KMS-11 (cell line): ENCODE data around the gene ERCC6.

Source experiments
- H2AFZ ChIP-seq: fragments of 200-600 bp; sonication (generic); 2 replicates; pipeline ENCODE4 v1.6.1; 2016; ENCODE audit warnings: antibody characterized with exemption, mixed run types, low read depth
- H3K27ac ChIP-seq: fragments of 200-600 bp; sonication (generic); 2 replicates; pipeline ENCODE4 v1.6.1; 2016; ENCODE audit warnings: mild to moderate bottlenecking, mixed run types
- H3K27me3 ChIP-seq: fragments of 200-600 bp; sonication (generic); 2 replicates; pipeline ENCODE4 v1.6.1; 2017; ENCODE audit warnings: mild to moderate bottlenecking, low read depth, mixed run types, moderate library complexity; ENCODE audit not compliant: insufficient read depth
- H3K36me3 ChIP-seq: fragments of 200-600 bp; sonication (generic); 2 replicates; pipeline ENCODE4 v1.6.1; 2017; ENCODE audit warnings: mild to moderate bottlenecking, mixed run types; ENCODE audit not compliant: insufficient read depth
- H3K4me1 ChIP-seq: fragments of 200-600 bp; sonication (generic); 2 replicates; pipeline ENCODE4 v1.6.1; 2016; ENCODE audit warnings: mild to moderate bottlenecking, low read depth, mixed run types; ENCODE audit not compliant: poor library complexity, severe bottlenecking
- H3K4me2 ChIP-seq: fragments of 200-600 bp; sonication (generic); 2 replicates; pipeline ENCODE4 v1.7.0; 2016; ENCODE audit warnings: mild to moderate bottlenecking, mixed run types
- H3K4me3 ChIP-seq: fragments of 200-600 bp; sonication (generic); IDR thresholded peaks from 2 replicates; pipeline ENCODE4 v1.6.1; 2017; ENCODE audit warnings: low read depth, low read length, mixed read lengths; ENCODE audit not compliant: insufficient read depth
- H3K79me2 ChIP-seq: fragments of 200-600 bp; sonication (generic); 2 replicates; pipeline ENCODE4 v1.6.1; 2016; ENCODE audit warnings: low read depth, mixed run types; ENCODE audit not compliant: insufficient read depth
- H3K9ac ChIP-seq: fragments of 200-600 bp; sonication (generic); 2 replicates; pipeline ENCODE4 v1.6.1; 2016; ENCODE audit warnings: mild to moderate bottlenecking, mixed run types
- H4K20me1 ChIP-seq: fragments of 200-600 bp; sonication (generic); 2 replicates; pipeline ENCODE4 v1.6.1; 2016; ENCODE audit warnings: mild to moderate bottlenecking, mixed run types; ENCODE audit not compliant: insufficient read depth
- TF ChIP-seq, protein P1 (sequence below): fragments of 200-600 bp; sonication (generic); conservative IDR thresholded peaks from 2 replicates; pipeline ENCODE4 v1.6.1; 2017; ENCODE audit warnings: low read depth, mild to moderate bottlenecking, antibody characterized with exemption, low read length, moderate library complexity, mixed read lengths

Gene ERCC6

DNA sequence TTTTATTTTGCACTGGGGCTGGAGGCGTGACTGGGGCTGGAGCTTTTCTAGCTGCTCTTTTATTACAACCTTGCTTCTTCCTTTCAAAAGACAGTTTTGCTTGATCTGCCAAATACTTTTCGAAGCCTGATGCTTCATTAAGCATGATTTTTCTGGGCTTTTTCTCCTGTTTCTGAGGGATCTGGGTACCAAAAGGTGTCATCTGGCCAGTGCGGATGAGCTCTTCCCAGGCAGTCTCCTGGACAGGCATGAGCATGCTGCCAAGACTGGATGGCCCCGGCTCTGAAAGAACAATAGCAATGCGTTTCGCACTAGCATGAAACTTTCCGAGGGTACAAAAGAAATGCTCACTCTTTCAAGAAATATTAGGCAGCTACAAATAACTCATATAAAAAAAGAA, 14.4 kb downstream of the ERCC6 start:
- Histone ChIP-seq H3K79me2 (no peaks in the 10 kb centered on the region), H4K20me1 (no peaks in the 10 kb centered on the region), H3K27me3 (no peaks in the 10 kb centered on the region), H3K36me3 (no peaks in the 10 kb centered on the region), H3K9ac (no peak overlapping the region), H3K27ac (no peak overlapping the region), H3K4me3 (no peak overlapping the region), H2AFZ (no peak overlapping the region), H3K4me2 (no peak overlapping the region), H3K4me1 (no peaks in the 10 kb centered on the region)
- TF ChIP-seq, protein P1, sequence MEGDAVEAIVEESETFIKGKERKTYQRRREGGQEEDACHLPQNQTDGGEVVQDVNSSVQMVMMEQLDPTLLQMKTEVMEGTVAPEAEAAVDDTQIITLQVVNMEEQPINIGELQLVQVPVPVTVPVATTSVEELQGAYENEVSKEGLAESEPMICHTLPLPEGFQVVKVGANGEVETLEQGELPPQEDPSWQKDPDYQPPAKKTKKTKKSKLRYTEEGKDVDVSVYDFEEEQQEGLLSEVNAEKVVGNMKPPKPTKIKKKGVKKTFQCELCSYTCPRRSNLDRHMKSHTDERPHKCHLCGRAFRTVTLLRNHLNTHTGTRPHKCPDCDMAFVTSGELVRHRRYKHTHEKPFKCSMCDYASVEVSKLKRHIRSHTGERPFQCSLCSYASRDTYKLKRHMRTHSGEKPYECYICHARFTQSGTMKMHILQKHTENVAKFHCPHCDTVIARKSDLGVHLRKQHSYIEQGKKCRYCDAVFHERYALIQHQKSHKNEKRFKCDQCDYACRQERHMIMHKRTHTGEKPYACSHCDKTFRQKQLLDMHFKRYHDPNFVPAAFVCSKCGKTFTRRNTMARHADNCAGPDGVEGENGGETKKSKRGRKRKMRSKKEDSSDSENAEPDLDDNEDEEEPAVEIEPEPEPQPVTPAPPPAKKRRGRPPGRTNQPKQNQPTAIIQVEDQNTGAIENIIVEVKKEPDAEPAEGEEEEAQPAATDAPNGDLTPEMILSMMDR: no peak

DNA sequence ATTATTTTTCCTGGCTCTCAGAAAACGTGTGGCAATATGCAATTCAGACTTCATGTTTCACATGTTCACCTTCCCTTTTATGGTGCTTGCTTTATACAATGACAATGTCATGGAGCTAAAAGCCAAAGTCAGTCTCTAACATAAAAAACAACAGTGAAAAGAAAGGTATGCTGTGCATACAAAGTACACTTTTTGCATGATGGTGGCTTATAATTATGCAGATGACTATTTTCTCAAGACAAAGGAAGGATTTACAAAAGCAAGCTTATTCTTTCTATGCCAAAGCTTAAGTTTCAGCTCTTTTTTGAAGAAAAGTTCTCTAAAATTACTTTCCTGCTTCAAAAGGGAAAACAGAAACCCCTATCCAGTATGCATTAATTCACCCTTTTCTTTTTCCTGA, 15.6 kb downstream of the ERCC6 start:
- Histone ChIP-seq H3K79me2 (no peaks in the 10 kb centered on the region), H3K4me3 (no peak overlapping the region), H3K4me1 (no peaks in the 10 kb centered on the region), H3K27ac (no peak overlapping the region), H4K20me1 (no peaks in the 10 kb centered on the region), H3K36me3 (no peaks in the 10 kb centered on the region), H3K4me2 (no peak overlapping the region), H2AFZ (no peak overlapping the region), H3K27me3 (no peaks in the 10 kb centered on the region), H3K9ac (no peak overlapping the region)
- TF ChIP-seq, protein P1: no peak

DNA sequence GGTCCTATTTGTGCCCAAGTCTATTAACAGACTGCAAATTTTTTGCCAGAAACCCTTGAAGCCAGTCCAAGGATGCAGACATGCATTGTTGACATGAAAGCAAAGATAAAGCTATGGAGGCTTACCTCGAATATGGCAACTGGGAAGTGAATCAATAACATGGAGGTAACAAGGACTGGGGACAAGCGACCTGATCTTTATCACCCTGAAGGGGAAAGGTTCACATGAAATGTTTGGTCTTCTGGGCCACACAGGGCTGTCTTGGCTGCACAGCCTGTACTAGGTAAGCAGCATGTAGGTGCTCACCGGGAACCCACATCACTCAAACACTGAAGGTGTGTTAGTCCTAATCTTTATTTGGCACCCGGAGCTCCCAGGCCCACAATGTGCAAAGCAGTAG, 17.9 kb downstream of the ERCC6 start:
- H3K79me2 ChIP-seq: no peaks in the 10 kb centered on the region
- no peak overlapping the region for H3K27ac ChIP-seq
- no peak overlapping the region for H2AFZ ChIP-seq
- no peak overlapping the region for H3K4me3 ChIP-seq
- H4K20me1 ChIP-seq: no peaks in the 10 kb centered on the region
- H3K4me1 ChIP-seq: no peaks in the 10 kb centered on the region
- no peaks in the 10 kb centered on the region for H3K27me3 ChIP-seq
- no peaks in the 10 kb centered on the region for H3K36me3 ChIP-seq
- H3K9ac ChIP-seq: no peak overlapping the region
- TF ChIP-seq, protein P1: no peak
- no peak overlapping the region for H3K4me2 ChIP-seq

DNA sequence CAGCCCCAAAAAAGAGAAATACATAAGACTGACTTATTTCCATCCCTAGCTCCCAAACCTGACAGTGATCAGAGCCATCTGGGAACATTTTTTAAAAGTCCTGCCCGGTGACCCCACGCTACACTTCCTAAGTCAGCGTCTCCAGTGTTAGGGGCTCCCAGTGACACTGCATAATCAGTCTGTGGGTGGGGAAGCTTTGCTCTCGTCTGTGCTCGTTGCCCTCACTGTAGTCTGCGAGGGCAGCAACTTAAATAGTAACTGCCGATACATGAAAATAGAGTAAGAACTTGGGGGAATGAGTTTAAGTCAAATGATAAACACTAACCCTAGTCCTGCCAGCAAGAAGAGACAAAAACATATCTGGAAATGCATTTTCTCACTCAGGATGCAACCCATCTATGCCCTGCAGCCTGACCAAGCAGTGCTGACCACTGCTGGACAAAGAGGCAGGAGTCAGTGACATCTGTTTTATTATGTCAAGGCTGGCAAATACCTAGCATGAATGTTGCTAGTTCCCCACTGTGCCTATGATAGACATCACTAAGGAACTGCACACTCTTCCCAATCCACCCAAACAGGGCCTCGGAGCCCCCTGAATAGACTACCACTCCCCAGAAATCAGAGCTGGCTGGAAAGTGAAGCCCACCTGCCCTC, 18.7 kb downstream of the ERCC6 start:
- no peak overlapping the region for H3K9ac ChIP-seq
- H3K27ac ChIP-seq: no peak overlapping the region
- H3K79me2 ChIP-seq: no peaks in the 10 kb centered on the region
- no peak overlapping the region for H2AFZ ChIP-seq
- no peak overlapping the region for H3K4me2 ChIP-seq
- no peaks in the 10 kb centered on the region for H3K4me1 ChIP-seq
- no peaks in the 10 kb centered on the region for H3K36me3 ChIP-seq
- no peaks in the 10 kb centered on the region for H4K20me1 ChIP-seq
- TF ChIP-seq, protein P1: no peak
- H3K4me3 ChIP-seq: no peak overlapping the region
- no peaks in the 10 kb centered on the region for H3K27me3 ChIP-seq
